GM23338 (cell line): Measurements from ENCODE around the gene LGALS8. TPM values are rescaled to one million over a fixed set of nuclear protein-coding genes. Genes with fewer than 3 reads are reported as not detected.
"Not testable (repeated sequence)": the region's sequence is repeated elsewhere in the genome, so short reads cannot be mapped to it uniquely, and the experiment has no call there.

Experiments used
- ATAC-seq: fragments of 200-7000 bp; cut with Tn5 transposase; 3 replicates; pipeline ENCODE4 v1.9.1; 2020
- DNase-seq: peaks from one replicate; pipeline ENCODE4 v3.0.0-alpha.2; 2015; ENCODE audit warnings: low spot score
- H2AFZ ChIP-seq: fragments of 200-600 bp; sonication (generic); 2 replicates; pipeline ENCODE4 v1.8.0; 2016; ENCODE audit warnings: antibody characterized with exemption, mild to moderate bottlenecking, moderate library complexity
- H3F3A ChIP-seq: fragments of 200-600 bp; sonication (generic); replicated peaks from 2 replicates; pipeline ENCODE4 v1.8.0; 2017; ENCODE audit warnings: antibody characterized with exemption, mixed run types, low read depth
- H3K27ac ChIP-seq: fragments of 200-600 bp; sonication (generic); 2 replicates; pipeline ENCODE4 v1.6.1; 2016; ENCODE audit warnings: low read depth
- H3K27me3 ChIP-seq: fragments of 200-600 bp; sonication (generic); 2 replicates; pipeline ENCODE4 v1.8.0; 2016; ENCODE audit warnings: mild to moderate bottlenecking, mixed run types, moderate library complexity; ENCODE audit not compliant: insufficient read depth
- H3K36me3 ChIP-seq: fragments of 200-600 bp; sonication (generic); 2 replicates; pipeline ENCODE4 v1.8.0; 2016; ENCODE audit warnings: mild to moderate bottlenecking; ENCODE audit not compliant: insufficient read depth
- H3K4me1 ChIP-seq: fragments of 200-600 bp; sonication (generic); 2 replicates; pipeline ENCODE4 v1.8.0; 2016; ENCODE audit warnings: mild to moderate bottlenecking, moderate library complexity; ENCODE audit not compliant: insufficient read depth
- H3K4me2 ChIP-seq: fragments of 200-600 bp; sonication (generic); 2 replicates; pipeline ENCODE4 v1.7.1; 2017; ENCODE audit warnings: mixed run types
- H3K4me3 ChIP-seq: fragments of 200-600 bp; sonication (generic); 2 replicates; pipeline ENCODE4 v1.6.1; 2016; ENCODE audit warnings: mixed run types
- H3K79me2 ChIP-seq: fragments of 200-600 bp; sonication (generic); replicated peaks from 2 replicates; pipeline ENCODE4 v1.8.0; 2017; ENCODE audit warnings: mild to moderate bottlenecking; ENCODE audit not compliant: insufficient read depth
- H3K9me2 ChIP-seq: fragments of 200-600 bp; sonication (generic); 2 replicates; pipeline ENCODE4 v1.8.0; 2017; ENCODE audit not compliant: insufficient read depth
- H4K20me1 ChIP-seq: fragments of 200-600 bp; sonication (generic); replicated peaks from 2 replicates; pipeline ENCODE4 v1.8.0; 2017; ENCODE audit warnings: mild to moderate bottlenecking; ENCODE audit not compliant: insufficient read depth
- H3K27ac Mint-ChIP-seq: 2 replicates; pipeline ENCODE4 v1.8.0; 2020; ENCODE audit warnings: inconsistent platforms, mild to moderate bottlenecking, moderate library complexity, mixed read lengths
- H3K27me3 Mint-ChIP-seq: 3 replicates; pipeline ENCODE4 v1.8.0; 2022; ENCODE audit warnings: low read depth, mild to moderate bottlenecking, moderate library complexity, mixed read lengths, inconsistent platforms; ENCODE audit not compliant: insufficient read depth, poor library complexity
- H3K36me3 Mint-ChIP-seq: 3 replicates; pipeline ENCODE4 v1.8.0; 2021; ENCODE audit warnings: low read depth, mild to moderate bottlenecking, inconsistent platforms, moderate library complexity, mixed read lengths
- H3K4me1 Mint-ChIP-seq: 3 replicates; pipeline ENCODE4 v1.8.0; 2020; ENCODE audit warnings: mild to moderate bottlenecking, inconsistent platforms, mixed read lengths
- H3K4me3 Mint-ChIP-seq: 3 replicates; pipeline ENCODE4 v1.8.0; 2021; ENCODE audit warnings: moderate library complexity, mild to moderate bottlenecking, inconsistent platforms, mixed read lengths
- H3K9me3 Mint-ChIP-seq: 3 replicates; pipeline ENCODE4 v1.8.0; 2020; ENCODE audit warnings: moderate library complexity, mild to moderate bottlenecking, inconsistent platforms, mixed read lengths
- CTCF ChIP-seq, 2 experiments: fragments of 200-600 bp in 1 of 2; sonication (generic) in 1 of 2; conservative IDR thresholded peaks; 2 replicates each; pipeline versions ENCODE4 v1.5.1 to v1.6.1; 2016 to 2017; ENCODE audit warnings: antibody characterized with exemption in 2 of 2, low read depth in 2 of 2, mild to moderate bottlenecking in 2 of 2, moderate library complexity in 1 of 2
- ETS1 ChIP-seq: IDR thresholded peaks from 2 replicates; pipeline ENCODE4 v1.6.1; 2016; ENCODE audit warnings: antibody characterized with exemption
- EZH2phosphoT487 ChIP-seq: fragments of 200-600 bp; sonication (generic); IDR thresholded peaks from one replicate; pipeline ENCODE4 v1.8.1; 2018; ENCODE audit warnings: antibody characterized with exemption; ENCODE audit not compliant: unreplicated experiment
- JUNB ChIP-seq: IDR thresholded peaks from one replicate; pipeline ENCODE4 v1.6.1; 2016; ENCODE audit warnings: antibody characterized with exemption; ENCODE audit not compliant: unreplicated experiment
- POLR2AphosphoS5 ChIP-seq: IDR thresholded peaks from 2 replicates; pipeline ENCODE4 v1.6.1; 2016; ENCODE audit warnings: antibody characterized with exemption, low read depth
- REST ChIP-seq: IDR thresholded peaks from one replicate; pipeline ENCODE4 v1.6.1; 2018; ENCODE audit warnings: antibody characterized with exemption; ENCODE audit not compliant: unreplicated experiment
- STAT1 ChIP-seq: IDR thresholded peaks from one replicate; pipeline ENCODE4 v1.6.1; 2016; ENCODE audit warnings: antibody characterized with exemption; ENCODE audit not compliant: unreplicated experiment
- ZNF114 ChIP-seq: fragments of 250-450 bp; sonication (Bioruptor Pico); IDR thresholded peaks from 2 replicates; pipeline ENCODE4 v1.5.0; 2020; ENCODE audit warnings: mild to moderate bottlenecking, moderate library complexity
- ZNF331 ChIP-seq: fragments of 250-450 bp; sonication (Bioruptor Pico); IDR thresholded peaks from 2 replicates; pipeline ENCODE4 v1.5.0; 2020; ENCODE audit warnings: low read depth, mild to moderate bottlenecking, moderate library complexity
- ZNF462 ChIP-seq: fragments of 250-450 bp; sonication (Bioruptor Pico); IDR thresholded peaks from 2 replicates; pipeline ENCODE4 v1.5.0; 2020; ENCODE audit warnings: mild to moderate bottlenecking, moderate library complexity
- polyA plus RNA-seq: library from polyadenylated mRNA; unstranded; fragments of >200 nt; fragmentation: Nextera tagmentation; extraction: Ambion mirVana; gene quantifications from 2 replicates; pipeline ENCODE4 v1.2.1, GENCODE V29; 2016
- total RNA-seq: library from RNA; depleted of rRNA; stranded (reverse); fragments of >200 nt; shearing (Covaris generic); gene quantifications from 2 replicates; pipeline ENCODE4 v1.2.3, GENCODE V29; 2014

The LGALS8 gene
- total and polyA plus RNA-seq, 2 experiments from 2014 or later = 10.1 to 11.5 TPM

- not testable (repeated sequence) for H4K20me1 ChIP-seq, H3K4me1 ChIP-seq, H3K9me3 Mint-ChIP-seq, H3K9me2 ChIP-seq, H3K79me2 ChIP-seq, H3F3A ChIP-seq, ATAC-seq, H2AFZ ChIP-seq, H3K27ac ChIP-seq, H3K27me3 ChIP-seq, H3K4me3 ChIP-seq, DNase-seq, H3K4me1 Mint-ChIP-seq, H3K27ac Mint-ChIP-seq, H3K4me3 Mint-ChIP-seq, H3K27me3 Mint-ChIP-seq, H3K4me2 ChIP-seq
- peaks cover 83% of the 10 kb centered on the region for H3K36me3 Mint-ChIP-seq
- peaks cover 63% of the 10 kb centered on the region for H3K36me3 ChIP-seq
These were observed 53.3 kb downstream of the LGALS8 start for GRCh38 chr1:236577041-236577440.

- H3K4me3 Mint-ChIP-seq = no peak overlapping the region
- no peak overlapping the region for H3K4me2 ChIP-seq
- peaks cover 4% of the 10 kb centered on the region for H3K27me3 Mint-ChIP-seq
- no peaks in the 10 kb centered on the region for H3K9me2 ChIP-seq
- H3K36me3 Mint-ChIP-seq = peaks cover 84% of the 10 kb centered on the region
- peaks cover 55% of the 10 kb centered on the region for H3K36me3 ChIP-seq
- no peak for DNase-seq
- H3K27ac ChIP-seq = no peak overlapping the region
- H3K27ac Mint-ChIP-seq = no peak overlapping the region
- no peaks in the 10 kb centered on the region for H3K27me3 ChIP-seq
- no peak for ATAC-seq
- no peaks in the 10 kb centered on the region for H3K4me1 Mint-ChIP-seq
- no peak overlapping the region for H3K4me3 ChIP-seq
- no peaks in the 10 kb centered on the region for H3K4me1 ChIP-seq
- H3K9me3 Mint-ChIP-seq = no peaks in the 10 kb centered on the region
- H3F3A ChIP-seq = no peaks in the 10 kb centered on the region
- peaks cover 4% of the 10 kb centered on the region; the same call in 1 of the 2 replicates for H4K20me1 ChIP-seq
- no peaks in the 10 kb centered on the region for H3K79me2 ChIP-seq
- H2AFZ ChIP-seq = no peak overlapping the region
- TF ChIP-seq POLR2AphosphoS5 (no peak), ZNF462 (CRISPR knock-in tag) (no peak), JUNB (no peak), ZNF331 (no peak), REST (no peak), ZNF114 (CRISPR knock-in tag) (no peak), STAT1 (no peak), EZH2phosphoT487 (no peak), ETS1 (no peak), CTCF (conservative IDR thresholded peaks at IDR 0.05; ENCODE audit: low read depth in 2 of 2) (no peak)
These were observed 54.9 kb downstream of the LGALS8 start for GRCh38 chr1:236578661-236579060.
